NCI-H446 treated with DMSO at 0.1 percent for 48 hours (cell line): ENCODE data around the gene PNPLA4.

Source experiments
- DNase-seq: peaks from one replicate; lab custom pipeline; 2025; lab: John Stamatoyannopoulos, UW

Gene PNPLA4

DNA sequence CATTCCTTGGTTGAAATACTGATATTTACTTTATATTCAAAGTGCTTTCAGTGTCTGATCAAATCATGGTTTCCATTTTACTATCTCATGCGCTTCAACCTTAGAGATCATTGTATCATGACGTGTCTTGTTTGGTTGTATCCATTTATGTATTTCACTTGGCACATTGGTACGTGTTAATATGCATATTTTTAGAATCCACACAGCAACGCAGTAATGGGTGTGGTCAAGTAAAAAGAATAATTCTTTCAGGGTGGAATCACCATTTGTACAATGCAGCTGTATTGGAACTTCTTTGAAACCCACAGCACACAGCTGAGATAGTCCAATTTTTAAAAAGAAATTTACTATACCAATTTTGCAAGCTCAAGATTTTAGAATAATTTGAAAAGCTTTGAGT lies 55.2 kb downstream of the PNPLA4 start:
- DNase-seq: no peak

DNA sequence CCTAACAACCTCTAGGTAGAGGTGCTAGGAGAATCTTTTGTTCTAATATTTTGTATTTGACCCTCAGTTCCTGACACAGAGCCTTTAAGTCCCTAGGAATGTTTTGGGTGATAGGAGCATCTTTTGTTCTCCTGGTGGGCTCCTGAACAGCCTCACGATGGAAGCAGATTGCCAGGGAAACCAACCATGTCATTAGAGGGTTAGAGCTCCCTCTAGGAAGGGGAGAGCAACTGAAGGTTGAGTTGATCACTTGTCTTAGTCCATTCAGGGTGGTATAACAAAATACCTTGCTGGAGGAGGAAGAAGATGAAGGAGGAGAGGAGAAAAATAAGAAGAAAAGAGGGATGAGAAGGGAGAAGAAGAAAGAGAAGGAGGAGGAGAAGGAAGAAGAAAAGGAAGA lies 75.0 kb downstream of the PNPLA4 start:
- DNase-seq: no peak
